HCT116 (cell line): ENCODE results near the gene DHX57.

Experiments used
- REST ChIP-seq: IDR thresholded peaks from 2 replicates; pipeline ENCODE4 v1.6.1; 2012; ENCODE audit warnings: low read depth
- ZFX ChIP-seq: fragments of 450-650 bp; IDR thresholded peaks from 2 replicates; pipeline ENCODE4 v1.6.1; 2017

- TF ChIP-seq ZFX (no peak), REST (no peak)
Measured at GRCh38 chr2:38873763-38874162, 2.0 kb downstream of the DHX57 start.
